22Rv1 (cell line): ENCODE data around the gene PKN1.

Experiments
- H3K27ac ChIP-seq: fragments of 450-650 bp; 2 replicates; pipeline ENCODE4 v1.5.1; 2017
- CTCF ChIP-seq: fragments of 450-650 bp; IDR thresholded peaks from 2 replicates; pipeline ENCODE4 v1.5.1; 2017; ENCODE audit warnings: mild to moderate bottlenecking
- ZFX ChIP-seq: fragments of 450-650 bp; IDR thresholded peaks from 2 replicates; pipeline ENCODE4 v1.6.1; 2017; ENCODE audit warnings: antibody characterized with exemption, borderline replicate concordance

The PKN1 gene

GRCh38 chr19:14473978-14474578 is 41.0 kb downstream of the PKN1 start:
- TF ChIP-seq CTCF (peak; percentile 18; the same call in 1 of the 2 replicates), ZFX (no peak)
- H3K27ac ChIP-seq = no peak overlapping the region; the same call in 1 of the 2 replicates

GRCh38 chr19:14474827-14475226 is 41.7 kb downstream of the PKN1 start:
- TF ChIP-seq ZFX (no peak), CTCF (no peak)
- H3K27ac ChIP-seq = no peak overlapping the region

- TF ChIP-seq CTCF (peak; percentile 36), ZFX (no peak)
- no peak within 1 kb of the TSS for H3K27ac ChIP-seq
These were observed 42.4 kb downstream of the PKN1 start, which contains the start of gene PTGER1 for GRCh38 chr19:14475251-14476073. TSS of gene PTGER1 (minus strand) at chr19:14475354. CDS start at chr19:14474320, 1,034 bp downstream.

- H3K27ac ChIP-seq = no peak overlapping the region
- TF ChIP-seq CTCF (no peak), ZFX (no peak)
These were observed 43.2 kb downstream of the PKN1 start for GRCh38 chr19:14476327-14476672.

- H3K27ac ChIP-seq = no peak overlapping the region
- no peak for TF ChIP-seq ZFX
- no peak for TF ChIP-seq CTCF
These were observed 43.7 kb downstream of the PKN1 start for GRCh38 chr19:14476673-14477401.

GRCh38 chr19:14477418-14478112 is 44.5 kb downstream of the PKN1 start:
- TF ChIP-seq CTCF (no peak), ZFX (no peak)
- H3K27ac ChIP-seq = no peak overlapping the region
